Inflammatory macrophage (primary cell): ENCODE data around the gene PFN3.

ENCODE experiments used
- DNase-seq, 2 donors: peaks; one replicate each; pipeline ENCODE4 v3.0.0-alpha.2; 2020 to 2022
- total RNA-seq, 18 experiments: gene quantifications; one replicate each; lab custom pipeline; 2026; ENCODE audit warnings: mixed read lengths in 6 of 18, inconsistent platforms in 2 of 18; lab: John Stamatoyannopoulos, UW

The PFN3 gene
- 0 reads per million in 18 experiments for total RNA-seq

- no peak for DNase-seq
These were observed at the start of gene PFN3 for GRCh38 chr5:177399997-177400868. Gene PFN3, minus strand, starts transcription at chr5:177400661. Its CDS starts 85 bp downstream, at chr5:177400576.

- DNase-seq = no peak
These were observed 48.9 kb upstream of the PFN3 start for GRCh38 chr5:177449140-177450061.

GRCh38 chr5:177448244-177448950 is 47.9 kb upstream of the PFN3 start:
- no peak for DNase-seq

- DNase-seq = no peak
These were observed 47.3 kb upstream of the PFN3 start for GRCh38 chr5:177447611-177448243.

GRCh38 chr5:177447066-177447610 is 46.7 kb upstream of the PFN3 start:
- DNase-seq = peak in 1 of 2 donors; percentile 29

- peak in 1 of 2 donors; percentile 66 for DNase-seq
These were observed 46.0 kb upstream of the PFN3 start, which contains the start of gene PRR7 for GRCh38 chr5:177446200-177447065. Gene PRR7, plus strand, starts transcription at chr5:177446814. Its CDS starts 8,254 bp downstream, at chr5:177455068.

GRCh38 chr5:177445917-177446199 is 45.4 kb upstream of the PFN3 start:
- DNase-seq = no peak

- DNase-seq = no peak
These were observed 44.8 kb upstream of the PFN3 start for GRCh38 chr5:177445052-177445916.

GRCh38 chr5:177444106-177445051 is 43.9 kb upstream of the PFN3 start:
- DNase-seq = no peak

- DNase-seq = no peak
These were observed 42.9 kb upstream of the PFN3 start for GRCh38 chr5:177443144-177443983.

- no peak for DNase-seq
These were observed 41.8 kb upstream of the PFN3 start for GRCh38 chr5:177442066-177442826.

GRCh38 chr5:177440990-177441780 is 40.7 kb upstream of the PFN3 start:
- DNase-seq = no peak

GRCh38 chr5:177440211-177440989 is 39.9 kb upstream of the PFN3 start:
- DNase-seq = no peak

GRCh38 chr5:177439518-177440053 is 39.1 kb upstream of the PFN3 start:
- DNase-seq = no peak

- no peak for DNase-seq
These were observed 38.0 kb upstream of the PFN3 start for GRCh38 chr5:177438468-177438867.
